KG1 (cell line): ENCODE results near the gene CIART.
"Not testable (repeated sequence)": the region's sequence is repeated elsewhere in the genome, so short reads cannot be mapped to it uniquely, and the experiment has no call there.

Experiments
- DNase-seq: peaks from one replicate; lab custom pipeline; 2025; lab: John Stamatoyannopoulos, UW

Gene CIART

DNA sequence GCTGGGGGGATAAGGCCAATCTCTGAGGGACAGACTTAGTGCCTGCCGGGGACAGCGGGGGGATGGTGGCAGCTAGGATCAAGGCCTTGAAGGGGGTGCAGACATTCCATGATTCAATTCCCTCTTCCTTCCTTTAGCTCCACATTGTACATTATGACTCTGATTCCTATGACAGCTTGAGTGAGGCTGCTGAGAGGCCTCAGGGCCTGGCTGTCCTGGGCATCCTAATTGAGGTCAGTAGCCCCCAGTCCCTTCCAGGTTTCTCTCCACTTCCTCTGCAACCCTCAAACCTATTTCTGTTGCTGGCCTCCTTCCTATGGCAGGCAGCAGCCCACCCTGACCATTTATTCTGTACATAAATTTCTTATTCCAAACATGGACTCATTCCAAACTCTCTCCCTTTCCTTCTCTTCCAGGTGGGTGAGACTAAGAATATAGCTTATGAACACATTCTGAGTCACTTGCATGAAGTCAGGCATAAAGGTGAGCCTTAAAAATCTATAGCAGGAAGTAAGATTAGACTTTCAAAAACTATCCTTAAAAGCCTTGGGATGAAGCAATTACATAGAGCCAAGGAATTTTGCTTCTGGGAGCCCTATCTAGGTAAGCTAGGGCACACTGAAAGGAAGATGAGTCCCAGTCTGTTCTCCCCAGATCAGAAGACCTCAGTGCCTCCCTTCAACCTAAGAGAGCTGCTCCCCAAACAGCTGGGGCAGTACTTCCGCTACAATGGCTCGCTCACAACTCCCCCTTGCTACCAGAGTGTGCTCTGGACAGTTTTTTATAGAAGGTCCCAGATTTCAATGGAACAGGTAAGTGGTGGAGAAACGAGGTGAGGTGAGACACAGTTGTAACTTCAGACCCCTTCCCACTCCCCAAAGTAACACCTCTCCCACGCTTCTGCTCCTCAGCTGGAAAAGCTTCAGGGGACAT lies 19.7 kb upstream of the CIART start:
- no peak for DNase-seq

DNA sequence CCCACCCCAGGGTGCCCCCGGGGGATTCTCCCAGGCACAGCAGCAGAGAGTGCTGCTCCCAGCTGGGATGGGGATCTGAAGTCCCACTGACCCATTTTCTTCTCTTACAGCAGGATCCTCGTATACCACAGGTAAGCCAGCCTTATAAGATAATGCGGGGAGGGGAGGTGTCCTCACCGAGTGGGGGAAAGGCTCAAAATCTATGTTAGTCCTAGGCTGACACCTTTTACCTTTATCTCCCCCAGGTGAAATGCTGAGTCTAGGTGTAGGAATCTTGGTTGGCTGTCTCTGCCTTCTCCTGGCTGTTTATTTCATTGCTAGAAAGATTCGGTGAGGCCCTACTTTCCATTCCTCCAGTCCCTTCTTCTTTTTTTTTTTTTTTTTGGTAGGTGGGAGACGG lies 18.8 kb upstream of the CIART start:
- DNase-seq = no peak

DNA sequence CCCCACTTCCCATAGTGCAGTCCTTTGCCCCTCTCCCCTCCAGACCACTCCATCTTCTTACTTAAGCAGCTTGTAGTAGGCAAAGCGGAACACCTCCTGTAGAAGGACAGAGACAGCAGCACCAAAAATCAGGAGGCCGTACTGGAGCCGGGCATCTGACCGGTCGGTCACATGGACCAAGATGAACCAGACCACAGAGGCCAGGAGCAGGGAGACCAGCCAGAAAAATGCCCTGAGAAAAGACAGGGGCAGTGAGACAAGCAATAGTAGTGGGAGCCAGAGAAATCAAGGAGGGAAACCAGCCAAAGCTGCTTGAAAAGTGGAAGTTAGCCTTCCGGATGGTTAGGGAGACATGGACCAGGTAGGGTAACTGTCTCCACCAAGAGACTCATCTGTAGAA lies 14.5 kb upstream of the CIART start:
- DNase-seq = no peak

DNA sequence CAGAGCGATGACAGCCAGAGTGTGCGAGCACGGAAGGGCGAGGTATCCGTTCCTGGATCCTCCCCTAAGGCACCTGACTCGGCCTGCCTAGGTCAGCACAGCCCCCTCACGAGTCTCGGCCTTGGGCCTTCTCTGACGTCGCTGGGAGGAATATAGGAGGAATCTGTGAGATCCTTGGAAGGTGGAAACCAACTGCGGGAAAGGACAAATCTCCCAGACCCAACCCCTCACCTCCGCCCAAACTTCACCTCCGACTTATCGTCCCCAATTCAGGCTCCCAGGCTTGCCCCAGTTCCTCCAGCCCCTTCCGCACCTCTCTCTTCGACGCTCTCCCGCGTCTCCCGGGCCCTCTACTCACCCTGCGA lies 14.0 kb upstream of the CIART start:
- no peak for DNase-seq

DNA sequence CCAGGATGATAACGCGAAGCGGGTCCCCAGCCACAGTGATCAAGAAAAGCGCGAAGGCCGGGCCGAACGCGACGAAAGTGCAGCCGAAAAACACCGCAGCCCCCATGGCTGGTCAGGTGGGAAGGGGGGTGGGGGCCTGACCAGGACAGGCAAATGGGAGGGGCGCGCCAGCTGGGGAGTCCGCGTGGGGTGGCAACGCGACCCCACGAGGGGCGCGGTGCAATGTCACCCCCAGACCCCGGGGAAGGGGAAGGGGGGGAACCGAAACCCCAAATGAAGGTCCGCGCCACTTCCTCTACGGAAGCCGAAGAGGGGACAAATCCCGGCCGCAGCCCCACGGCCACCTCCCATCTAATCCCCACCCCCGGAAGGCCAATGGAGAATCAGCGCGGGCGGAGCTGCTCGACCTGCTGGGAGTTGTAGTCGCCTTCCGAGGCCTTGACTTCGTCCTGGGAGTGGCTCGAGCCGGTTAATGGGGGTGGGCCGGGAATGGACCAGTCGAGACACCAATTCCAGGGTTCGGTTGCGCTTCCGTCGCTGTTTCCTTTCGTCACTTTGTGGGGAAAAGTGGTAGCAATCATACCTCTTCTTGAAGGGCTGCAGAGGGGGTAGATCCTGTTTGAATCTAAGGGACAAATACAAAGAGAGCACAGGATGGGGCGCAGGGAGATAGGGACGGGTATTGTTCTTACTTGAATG lies 13.5 kb upstream of the CIART start, which contains the start of gene APH1A:
Gene APH1A (minus strand): TSS at position 312 of the 699 bp plus-strand sequence. CDS start 206 bp downstream, at position 106.
- DNase-seq = peak; percentile 91

DNA sequence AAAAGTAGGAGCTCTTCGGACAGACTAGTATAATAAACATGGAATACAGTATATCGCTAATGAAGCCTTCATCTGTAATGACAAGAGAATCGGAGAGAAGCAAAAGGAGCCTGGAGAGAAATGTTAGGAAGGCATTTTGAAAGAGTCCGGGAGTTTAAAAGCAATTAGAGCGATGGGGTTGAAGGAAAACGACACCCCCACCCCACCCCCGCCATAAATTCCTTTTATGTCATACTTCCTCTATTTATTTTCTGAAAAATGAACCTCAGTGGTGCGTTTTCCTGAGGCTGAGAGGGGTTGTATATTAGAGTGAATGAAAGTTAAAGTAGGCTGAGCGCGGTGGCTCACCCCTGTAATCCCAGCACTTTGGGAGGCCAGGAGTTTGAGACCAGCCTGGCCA lies 12.9 kb upstream of the CIART start:
- DNase-seq = no peak

DNA sequence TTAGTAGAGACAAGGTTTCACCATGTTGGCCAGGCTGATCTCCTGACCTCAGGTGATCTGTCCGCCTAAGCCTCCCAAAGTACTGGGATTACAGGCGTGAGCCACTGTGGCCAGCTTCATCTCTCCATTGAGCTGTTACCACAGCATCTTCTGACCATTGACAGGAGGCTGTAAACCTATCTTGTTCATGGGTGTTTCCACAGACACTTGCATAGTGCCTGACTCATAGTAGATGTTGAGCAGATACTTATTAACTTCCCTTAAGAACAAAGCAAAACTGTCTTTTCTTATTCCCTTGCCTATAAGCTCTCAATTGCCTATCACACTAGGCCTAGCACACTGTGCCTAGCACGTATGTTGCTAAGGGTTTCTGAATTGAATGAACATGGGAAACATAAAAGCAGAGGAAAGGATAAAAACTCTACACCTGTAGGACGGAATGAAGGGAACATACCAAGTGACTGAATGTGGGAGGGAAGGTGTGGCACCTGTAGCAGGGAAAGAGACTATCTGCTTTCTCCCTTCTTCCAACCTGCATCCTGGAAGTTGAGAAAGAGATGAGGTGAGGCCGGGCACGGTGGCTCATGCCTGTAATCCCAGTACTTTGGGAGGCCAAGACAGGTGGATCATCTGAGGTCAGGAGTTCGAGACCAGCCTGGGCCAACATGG lies 10.9 kb upstream of the CIART start:
- DNase-seq = no peak

DNA sequence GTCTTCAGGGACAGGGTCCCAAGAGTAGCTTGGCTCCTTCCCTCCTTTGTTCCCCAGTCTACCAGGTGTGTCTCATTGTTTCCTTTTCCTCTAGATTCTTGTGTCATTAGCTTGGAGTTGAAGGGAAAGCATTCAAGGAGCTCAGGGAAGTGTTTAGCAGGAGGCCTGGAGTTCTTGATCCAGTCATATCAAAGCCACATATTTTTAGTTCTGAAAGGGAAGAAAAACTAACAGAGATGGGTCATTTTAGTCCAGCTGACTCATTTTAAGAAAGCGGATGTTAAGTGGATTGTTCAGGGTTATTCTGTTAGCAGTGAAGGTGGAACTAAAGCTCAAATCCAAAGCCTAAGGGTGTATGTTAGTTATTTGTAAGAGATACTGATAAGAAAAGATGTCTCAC lies 9.0 kb upstream of the CIART start:
- no peak for DNase-seq

DNA sequence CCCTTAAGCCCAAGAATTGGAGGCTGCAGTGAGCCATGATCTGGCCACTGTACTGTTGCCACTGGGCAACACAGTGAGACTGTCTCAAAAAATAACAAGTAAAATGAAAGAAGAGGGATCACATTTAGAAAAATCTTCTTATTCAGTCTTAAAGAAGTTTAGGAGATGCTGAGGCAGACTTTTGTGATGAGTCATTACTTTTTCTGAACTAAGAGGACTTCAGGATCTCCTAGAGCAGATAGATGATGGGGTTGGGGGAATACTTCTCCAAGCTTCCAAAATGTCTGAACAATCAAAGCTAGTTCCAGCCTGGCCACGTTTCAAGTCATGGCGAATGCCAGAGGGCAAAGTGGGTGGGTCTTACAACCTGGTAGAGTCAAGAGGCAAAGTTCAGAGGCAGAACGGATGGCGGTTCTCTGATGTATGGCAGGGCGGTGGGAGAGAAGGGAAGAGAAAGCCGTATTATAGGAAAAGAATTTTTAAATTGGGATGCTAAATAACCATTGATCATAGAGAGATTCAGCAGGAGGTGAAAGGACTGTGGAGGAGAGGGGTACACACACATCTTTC lies 2.1 kb upstream of the CIART start:
- DNase-seq = no peak

DNA sequence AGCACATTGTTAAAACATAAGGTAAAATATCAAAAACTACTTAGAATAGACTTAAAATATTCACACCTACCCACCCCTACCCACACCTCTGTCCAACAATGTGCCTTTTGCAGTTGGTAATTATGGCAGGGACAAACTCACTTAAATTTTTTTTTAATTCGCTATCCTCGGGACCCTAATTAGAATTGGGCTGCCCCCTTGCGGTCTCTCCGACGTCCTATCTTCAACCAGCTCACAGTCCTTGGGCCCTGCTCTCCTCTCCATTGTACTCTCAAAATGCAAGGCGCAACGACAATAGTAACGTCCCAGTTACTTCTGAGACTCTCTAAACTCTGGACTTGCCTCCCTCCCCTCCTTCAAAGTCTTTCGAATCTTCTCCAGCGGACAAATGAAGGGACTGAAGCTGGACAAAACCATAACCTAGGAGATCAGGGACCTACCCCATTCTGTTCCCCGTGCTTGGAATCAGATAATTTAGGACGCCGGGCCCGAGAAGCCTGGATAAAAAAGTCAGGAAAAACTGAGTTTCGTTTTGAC lies 1.1 kb upstream of the CIART start:
- DNase-seq = peak; percentile 49

DNA sequence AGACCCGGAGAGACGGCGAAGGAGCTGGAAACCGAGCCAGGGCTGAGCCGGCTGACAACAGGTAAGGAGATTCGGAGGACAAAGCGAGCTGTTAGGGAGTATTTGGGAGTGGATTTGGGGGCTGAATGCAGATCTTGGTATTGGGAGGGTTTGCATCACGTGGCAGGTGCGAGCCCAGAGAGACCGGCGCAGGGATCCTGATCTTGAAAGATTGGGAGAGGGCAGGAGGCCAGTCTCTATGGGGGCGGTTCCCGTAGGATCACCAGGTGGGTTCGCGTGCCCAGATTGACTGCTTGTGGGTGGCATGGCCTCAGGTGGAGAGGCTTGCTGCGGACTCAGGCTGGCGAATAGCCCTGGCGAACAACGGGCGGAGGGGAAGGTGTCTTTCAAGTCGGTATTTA lies 204 bp downstream of the CIART start:
- DNase-seq = no peak

DNA sequence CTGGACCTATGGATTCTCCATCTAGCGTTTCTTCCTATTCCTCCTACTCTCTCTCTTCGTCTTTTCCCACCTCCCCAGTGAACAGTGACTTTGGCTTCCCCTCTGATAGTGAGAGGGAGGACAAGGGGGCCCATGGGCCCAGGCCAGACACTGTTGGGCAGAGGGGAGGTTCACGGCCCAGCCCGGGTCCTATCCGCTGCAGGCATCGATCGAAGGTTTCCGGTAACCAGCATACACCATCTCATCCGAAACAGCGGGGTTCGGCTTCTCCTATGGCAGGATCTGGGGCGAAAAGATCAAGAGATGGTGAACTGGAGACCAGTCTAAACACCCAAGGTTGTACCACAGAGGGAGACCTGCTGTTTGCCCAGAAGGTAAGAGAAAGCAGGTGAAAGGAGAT lies 906 bp downstream of the CIART start:
- no peak for DNase-seq

DNA sequence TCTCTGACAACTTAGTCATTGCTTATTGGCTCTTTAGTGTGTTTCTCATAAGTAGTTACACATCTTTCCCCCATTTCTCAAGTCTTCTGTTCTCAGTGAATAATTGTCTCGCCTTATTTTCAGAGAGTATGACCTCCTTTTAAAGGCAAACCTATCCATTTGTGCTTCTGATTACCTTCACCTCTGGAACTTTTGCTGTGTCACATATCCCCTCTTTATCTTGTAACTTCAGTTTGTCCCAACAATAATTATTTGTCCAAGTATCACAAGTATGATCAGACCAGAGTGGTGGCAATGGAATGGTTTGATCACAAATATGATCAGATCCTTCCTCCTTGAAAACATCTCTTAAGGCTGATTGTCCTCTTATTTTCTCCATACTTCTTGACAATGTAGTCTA lies 6.0 kb downstream of the CIART start:
- no peak for DNase-seq

DNA sequence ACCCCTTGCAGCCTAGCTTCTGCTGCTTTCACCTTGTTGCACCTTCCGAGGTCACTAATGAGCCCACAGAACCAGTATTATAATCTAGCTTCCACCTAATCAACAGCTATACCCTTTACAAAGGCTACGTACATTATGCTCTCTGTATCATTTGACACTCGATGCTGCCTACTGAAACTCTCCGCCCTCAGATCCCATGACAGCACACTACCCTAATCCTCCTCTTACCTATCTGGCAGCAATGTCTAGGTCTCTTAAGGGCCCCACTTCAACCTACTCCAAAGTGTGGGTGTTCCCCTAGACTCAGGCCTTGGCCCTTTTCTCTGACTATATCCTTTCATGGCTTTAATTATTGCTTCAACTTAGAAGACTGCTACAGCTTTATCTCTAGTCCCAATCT lies 6.5 kb downstream of the CIART start:
- DNase-seq = no peak

DNA sequence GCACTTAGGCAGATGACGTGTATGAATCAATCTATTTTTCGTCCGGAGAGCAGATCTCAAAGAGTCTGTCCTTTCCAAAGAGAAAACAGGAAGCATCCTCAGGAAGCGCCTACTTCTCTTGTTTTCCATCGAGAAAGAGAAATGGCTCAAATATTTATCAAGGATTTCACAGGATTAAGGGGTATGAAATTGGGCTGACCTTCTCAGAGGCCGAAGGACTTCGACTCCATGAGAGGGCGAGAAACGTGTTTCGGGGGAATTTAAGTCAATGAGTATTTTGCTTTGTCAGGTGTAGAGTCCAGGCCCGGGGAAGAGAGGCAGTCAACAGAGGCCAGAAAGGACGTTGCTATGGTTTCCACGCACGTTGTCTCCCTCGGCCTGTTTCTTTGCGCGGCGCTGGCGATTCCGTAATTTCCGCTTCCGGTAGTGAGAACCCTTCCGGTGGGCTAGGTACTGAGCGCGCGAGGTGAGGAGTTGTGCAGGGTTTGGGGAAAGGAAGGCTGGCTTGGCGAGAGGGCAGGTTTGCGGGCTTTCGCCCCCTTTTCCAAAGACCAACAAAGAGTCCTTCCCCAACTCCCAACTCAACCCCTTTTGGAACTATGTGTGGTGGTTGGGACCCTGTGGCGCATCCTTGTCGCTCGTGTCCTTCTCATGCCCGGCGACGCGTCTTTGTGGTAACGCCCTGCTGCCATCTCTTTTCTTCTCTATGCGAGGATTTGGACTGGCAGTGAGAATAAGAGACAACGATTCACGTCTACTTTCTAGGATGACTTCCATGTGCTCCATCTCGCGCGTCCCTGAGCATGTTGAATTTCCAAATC lies 11.3 kb downstream of the CIART start, which contains the start of gene MRPS21:
Gene MRPS21 (plus strand): TSS at position 429 of the 821 bp plus-strand sequence. CDS start 506 bp downstream, outside the sequence.
- DNase-seq = peak; percentile 96

DNA sequence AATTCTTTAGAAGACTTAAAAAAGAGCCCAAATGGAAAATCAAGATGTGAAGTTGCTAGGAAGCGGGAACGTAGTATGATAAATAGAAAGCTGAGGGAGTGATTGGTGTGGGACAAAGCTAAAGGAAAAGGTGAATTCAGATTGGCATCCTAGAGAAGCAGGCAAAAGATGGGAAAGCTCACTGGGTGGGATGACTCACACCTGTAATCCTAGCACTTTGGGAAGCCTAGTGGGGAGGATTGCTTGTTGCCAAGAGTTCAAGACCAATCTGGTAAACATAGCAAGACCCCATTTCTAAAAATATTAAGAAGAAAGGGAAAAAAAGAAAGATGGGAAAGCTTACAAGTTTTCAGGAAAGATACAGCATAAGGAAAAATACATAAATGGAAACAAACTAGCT lies 13.1 kb downstream of the CIART start:
- DNase-seq = no peak

DNA sequence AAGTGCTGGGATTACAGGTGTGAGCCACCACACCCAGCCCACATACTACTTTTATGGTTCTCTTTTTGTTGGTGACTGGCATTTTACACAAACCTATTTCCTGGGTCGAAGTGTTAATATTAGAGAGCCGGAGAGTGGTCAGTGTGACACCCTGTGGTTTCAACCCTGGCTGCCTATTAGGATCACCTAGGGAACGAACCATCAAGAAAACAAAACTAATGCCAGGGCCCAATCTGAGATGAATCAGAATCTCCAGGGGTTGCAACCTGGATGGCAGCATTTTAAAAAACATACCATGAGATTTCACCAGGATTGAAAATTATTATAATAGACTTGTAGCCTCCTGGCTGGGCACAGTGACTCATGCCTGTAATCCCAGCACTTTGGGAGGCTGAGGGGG lies 17.4 kb downstream of the CIART start:
- no peak for DNase-seq

DNA sequence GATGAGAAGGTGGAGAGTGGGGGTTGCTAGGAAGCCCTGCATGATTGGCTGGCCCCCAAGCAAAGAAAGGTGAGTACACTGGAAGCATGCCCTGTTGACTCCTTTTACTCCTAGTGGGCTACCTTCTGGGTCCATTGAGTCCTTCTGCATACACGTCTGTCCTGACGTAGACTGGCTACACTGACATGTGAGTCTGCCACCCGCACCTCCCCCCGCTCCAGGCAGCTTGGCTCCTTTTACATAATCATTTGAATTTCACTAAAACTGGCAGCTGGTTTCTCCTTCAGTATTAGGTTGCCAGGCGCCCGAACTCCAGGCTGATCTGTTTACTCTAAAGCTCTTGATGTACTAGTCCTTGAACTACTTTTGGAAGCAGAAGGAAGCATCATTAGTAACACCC lies 20.0 kb downstream of the CIART start:
- DNase-seq = no peak

DNA sequence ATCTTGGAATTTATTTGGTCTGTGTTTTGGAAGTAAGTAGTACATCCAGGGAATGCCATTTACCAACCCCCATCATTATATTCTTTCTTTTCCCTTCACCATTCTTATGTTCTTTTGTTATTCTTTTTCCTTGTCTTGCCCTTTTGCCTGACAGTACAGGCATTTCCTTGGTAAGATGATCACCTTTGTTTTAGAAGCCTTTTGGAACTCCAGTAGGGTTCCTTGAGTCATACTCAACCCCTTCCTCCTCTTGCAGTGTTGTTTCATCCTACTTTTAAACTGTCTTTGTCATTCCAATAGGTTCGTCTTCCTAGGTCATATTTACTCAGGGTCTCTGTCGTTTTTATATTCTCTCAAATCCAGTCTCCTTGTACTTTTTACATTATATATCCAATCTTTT lies 20.5 kb downstream of the CIART start:
- DNase-seq = no peak

DNA sequence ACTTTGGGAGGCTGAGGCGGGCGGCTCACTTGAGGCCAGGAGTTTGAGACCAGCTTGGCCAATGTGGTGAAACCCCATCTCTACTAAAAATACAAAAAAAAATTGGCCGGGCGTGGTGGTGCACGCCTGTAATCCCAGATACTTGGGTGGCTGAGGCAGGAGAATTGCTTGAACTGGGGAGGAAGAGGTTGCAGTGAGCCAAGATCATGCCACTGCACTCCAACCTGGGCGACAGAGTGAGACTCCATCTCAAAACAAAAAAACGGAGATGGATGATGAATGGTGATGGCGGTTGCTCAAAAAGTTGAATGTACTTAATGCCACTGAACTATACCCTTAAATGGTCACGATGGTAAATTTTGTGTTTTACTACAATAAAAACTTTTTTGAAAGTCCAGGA lies 26.2 kb downstream of the CIART start:
- DNase-seq = not testable (repeated sequence)
